ENCODE results near the gene HSD17B14. TPM values are rescaled to one million over a fixed set of nuclear protein-coding genes. Genes with fewer than 3 reads are reported as not detected.

The HSD17B14 gene
- total RNA-seq, 4 donors from 2014 or later: 5.6 to 31.9 (median 8.7) TPM

Small RNA genes within 50 kb of the gene (small RNA-seq; reads per million reads assigned to genes)
- gene RNU6-317P: not detected

Other genes starting within 250 kb of the HSD17B14 start
- not detected for gene SPACA4, start 229.7 kb downstream of the HSD17B14 start, total RNA-seq
- 1 to 10 TPM in 2 of 4 donors, not detected in 2; 1.8 TPM for gene FAM83E, start 221.4 kb downstream of the HSD17B14 start, total RNA-seq
- 1,000 to 10,000 TPM; 1,515 to 5,795 (median 3,195) TPM for gene RPL18, start 217.3 kb downstream of the HSD17B14 start, total RNA-seq
- gene SPHK2, start 217.0 kb downstream of the HSD17B14 start, total RNA-seq: 10 to 100 TPM; 10.0 to 27.2 (median 21.7) TPM
- gene DBP, start 199.1 kb downstream of the HSD17B14 start, total RNA-seq: 10 to 100 TPM in 2 of 4 donors, 1 to 10 TPM in 1, not detected in 1; 3.1 to 29.8 (median 11.3) TPM
- 10 to 100 TPM in 2 of 4 donors, under 1 TPM in 2; 0.51 to 55.1 (median 8.1) TPM for gene CA11, start 190.3 kb downstream of the HSD17B14 start, total RNA-seq
- 1 to 10 TPM in 2 of 4 donors, not detected in 2; 1.1 to 4.1 TPM for gene NTN5, start 163.5 kb downstream of the HSD17B14 start, total RNA-seq
- 1 to 10 TPM in 1 of 4 donors, not detected in 3; 1.0 TPM for gene FUT2, start 140.5 kb downstream of the HSD17B14 start, total RNA-seq
- 10 to 100 TPM in 1 of 4 donors, 1 to 10 TPM in 1, under 1 TPM in 1, not detected in 1; 0.26 to 24.2 (median 3.0) TPM for gene MAMSTR, start 116.8 kb downstream of the HSD17B14 start, total RNA-seq
- 100 to 1,000 TPM in 1 of 4 donors, 10 to 100 TPM in 2, 1 to 10 TPM in 1; 5.9 to 105 (median 31.9) TPM for gene RASIP1, start 95.9 kb downstream of the HSD17B14 start, total RNA-seq
- 1 to 10 TPM in 1 of 4 donors, under 1 TPM in 1, not detected in 2; under 0.01 to 2.3 TPM for gene IZUMO1, start 89.6 kb downstream of the HSD17B14 start, total RNA-seq
- 10 to 100 TPM in 1 of 4 donors, 1 to 10 TPM in 3; 1.5 to 17.7 (median 4.4) TPM for gene FUT1, start 83.8 kb downstream of the HSD17B14 start, total RNA-seq
- not detected for gene FGF21, start 81.0 kb downstream of the HSD17B14 start, total RNA-seq
- 10 to 100 TPM in 3 of 4 donors, 1 to 10 TPM in 1; 9.2 to 54.3 (median 24.6) TPM for gene BCAT2, start 25.5 kb downstream of the HSD17B14 start, total RNA-seq
- gene PLEKHA4, start 32.1 kb upstream of the HSD17B14 start, total RNA-seq: 10 to 100 TPM in 2 of 4 donors, 1 to 10 TPM in 2; 1.3 to 60.4 (median 10.4) TPM
- 10 to 100 TPM; 28.6 to 53.0 (median 30.9) TPM for gene PPP1R15A, start 35.9 kb upstream of the HSD17B14 start, total RNA-seq
- gene TULP2, start 62.3 kb upstream of the HSD17B14 start, total RNA-seq: under 1 TPM in 2 of 4 donors, not detected in 2; 0.14 to 0.70 TPM
- 100 to 1,000 TPM in 3 of 4 donors, 10 to 100 TPM in 1; 98.5 to 211 (median 173) TPM for gene NUCB1, start 63.8 kb upstream of the HSD17B14 start, total RNA-seq
- gene DHDH, start 97.2 kb upstream of the HSD17B14 start, total RNA-seq: under 1 TPM in 2 of 4 donors, not detected in 2; 0.41 to 0.95 TPM
- 10 to 100 TPM; 16.5 to 84.5 (median 39.5) TPM for gene BAX, start 118.4 kb upstream of the HSD17B14 start, total RNA-seq
- gene FTL, start 128.8 kb upstream of the HSD17B14 start, total RNA-seq: 1,000 to 10,000 TPM in 3 of 4 donors, 100 to 1,000 TPM in 1; 472 to 2,968 (median 1,570) TPM
- 10 to 100 TPM in 3 of 4 donors, 1 to 10 TPM in 1; 4.9 to 39.8 (median 16.6) TPM for gene GYS1, start 156.8 kb upstream of the HSD17B14 start, total RNA-seq
- 100 to 1,000 TPM in 1 of 4 donors, 10 to 100 TPM in 3; 51.9 to 109 (median 77.7) TPM for gene RUVBL2, start 157.4 kb upstream of the HSD17B14 start, total RNA-seq
- gene LHB, start 180.6 kb upstream of the HSD17B14 start, total RNA-seq: not detected
- gene CGB3, start 187.8 kb upstream of the HSD17B14 start, total RNA-seq: not detected
- gene CGB2, start 195.4 kb upstream of the HSD17B14 start, total RNA-seq: not detected
- gene CGB1, start 200.4 kb upstream of the HSD17B14 start, total RNA-seq: not detected
- not detected for gene CGB5, start 207.4 kb upstream of the HSD17B14 start, total RNA-seq
- not detected for gene CGB8, start 212.6 kb upstream of the HSD17B14 start, total RNA-seq
- not detected for gene CGB7, start 221.3 kb upstream of the HSD17B14 start, total RNA-seq
- gene NTF4, start 228.3 kb upstream of the HSD17B14 start, total RNA-seq: 1 to 10 TPM in 1 of 4 donors, under 1 TPM in 1, not detected in 2; 0.64 to 2.2 TPM
- gene KCNA7, start 236.2 kb upstream of the HSD17B14 start, total RNA-seq: not detected
- gene SNRNP70, start 249.0 kb upstream of the HSD17B14 start, total RNA-seq: 100 to 1,000 TPM; 196 to 462 (median 289) TPM

Data from uterus (tissue), 4 donors.